Panc1 (cell line): Measurements from ENCODE around the gene FAM222B. TPM values are rescaled to one million over a fixed set of nuclear protein-coding genes. Genes with fewer than 3 reads are reported as not detected.

ENCODE experiments used
- ATAC-seq: fragments of 200-7000 bp; cut with Tn5 transposase; 2 replicates; pipeline ENCODE4 v1.9.1; 2020; ENCODE audit warnings: mild to moderate bottlenecking, moderate library complexity
- BruUV-seq: library from RNA; stranded (reverse); fragments of 400-500 nt; replicated peaks from 2 replicates; lab custom pipeline; 2021; lab: Mats Ljungman, UMichigan
- CTCF ChIA-PET: fragments of 300-600 bp; sonication (Branson Sonifier 250); formaldehyde crosslinking; loops from one replicate; lab custom pipeline; 2022; ENCODE audit warnings: antibody characterized with exemption; lab: Charles Lee
- POLR2A ChIA-PET: fragments of 300-600 bp; sonication (Branson Sonifier 250); formaldehyde crosslinking; loops from one replicate; lab custom pipeline; 2022; ENCODE audit warnings: antibody characterized with exemption; lab: Charles Lee
- DNase-seq: peaks from one replicate; pipeline ENCODE4 v3.0.0-alpha.2; 2010; ENCODE audit warnings: low read depth, low spot score
- H3K27ac ChIP-seq: 2 replicates; pipeline ENCODE4 v1.5.1; 2011; ENCODE audit warnings: mild to moderate bottlenecking, low read length, inconsistent platforms
- H3K27me3 ChIP-seq: fragments of 200-500 bp; sonication (Bioruptor generic); 2 replicates; pipeline ENCODE4 v1.6.0; 2014; ENCODE audit warnings: low read length, inconsistent platforms; ENCODE audit not compliant: control insufficient read depth, insufficient read depth
- H3K36me3 ChIP-seq: fragments of 200-500 bp; sonication (Bioruptor generic); 2 replicates; pipeline ENCODE4 v1.5.1; 2014; ENCODE audit warnings: inconsistent platforms, mild to moderate bottlenecking, low read length, moderate library complexity; ENCODE audit not compliant: control insufficient read depth, insufficient read depth
- H3K4me1 ChIP-seq: 2 replicates; pipeline ENCODE4 v1.5.1; 2011; ENCODE audit warnings: inconsistent platforms, mild to moderate bottlenecking, low read length, moderate library complexity; ENCODE audit not compliant: control insufficient read depth, insufficient read depth
- H3K4me3 ChIP-seq, 2 experiments: 2 replicates each; pipeline ENCODE4 v1.5.1; 2011 to 2012; ENCODE audit warnings: low read depth in 2 of 2, low read length in 2 of 2, mild to moderate bottlenecking in 2 of 2, inconsistent platforms in 1 of 2, moderate library complexity in 1 of 2
- H3K9me3 ChIP-seq: fragments of 200-500 bp; sonication (Bioruptor generic); 2 replicates; pipeline ENCODE4 v1.5.1; 2014; ENCODE audit warnings: low read depth, mild to moderate bottlenecking, inconsistent platforms, low read length, moderate library complexity; ENCODE audit not compliant: control insufficient read depth, insufficient read depth
- POLR2AphosphoS5 ChIP-seq: IDR thresholded peaks from 2 replicates; pipeline ENCODE4 v1.6.1; 2012; ENCODE audit warnings: mild to moderate bottlenecking, low read depth, low read length, moderate library complexity
- REST ChIP-seq, 2 experiments: IDR thresholded peaks; 2 replicates each; pipeline ENCODE4 v1.6.1; 2011 to 2012; ENCODE audit warnings: low read depth in 2 of 2, control low read depth in 1 of 2, low read length in 1 of 2, mild to moderate bottlenecking in 1 of 2, moderate library complexity in 1 of 2; ENCODE audit not compliant: insufficient read depth in 1 of 2
- SIN3A ChIP-seq: IDR thresholded peaks from 2 replicates; pipeline ENCODE4 v1.6.1; 2012; ENCODE audit warnings: low read depth, mild to moderate bottlenecking, low read length, moderate library complexity, borderline replicate concordance; ENCODE audit not compliant: insufficient read depth
- TCF7L2 ChIP-seq: IDR thresholded peaks from 2 replicates; pipeline ENCODE4 v1.6.1; 2011; ENCODE audit warnings: mild to moderate bottlenecking, low read depth, low read length, inconsistent platforms
- in situ Hi-C: cut with HindIII; loops from 2 replicates; pipeline ENCODE4 v1.10.0; 2016; ENCODE audit warnings: low sequenced_read_pairs, low pct_unique_long_range_greater_than_20kb
- intact Hi-C: fragments of 100-400 bp; cut with micrococcal nuclease; formaldehyde crosslinking; loops from one replicate; pipeline ENCODE4 v1.10.0; 2022; ENCODE audit not compliant: unreplicated experiment
- total RNA-seq: library from RNA; stranded (reverse); gene quantifications from one replicate; pipeline ENCODE4 v1.2.1, GENCODE V29; 2021; ENCODE audit not compliant: unreplicated experiment
- TF ChIP-seq, protein P1 (sequence below): fragments of 450-650 bp; IDR thresholded peaks from 2 replicates; pipeline ENCODE4 v1.5.1; 2017; ENCODE audit warnings: mild to moderate bottlenecking

Gene FAM222B
- total RNA-seq, 1 experiment from 2014 or later = 38.5 TPM

- Histone ChIP-seq H3K9me3 (no peaks in the 10 kb centered on the region), H3K4me1 (peaks cover 9% of the 10 kb centered on the region), H3K4me3 (no peak overlapping the region), H3K27ac (no peak overlapping the region), H3K27me3 (no peaks in the 10 kb centered on the region), H3K36me3 (peaks cover 3% of the 10 kb centered on the region; the same call in 1 of the 2 replicates)
- DNase-seq = no peak
- no TSS peak for BruUV-seq
- no peak for ATAC-seq
- POLR2A ChIA-PET = interaction anchor here (0.7 kb wide), 1 partner anchor 1314 kb away, joined by 7 read pairs; no protein-coding TSS in a partner anchor
- TF ChIP-seq SIN3A (no peak), REST (IDR thresholded peaks at IDR 0.05; ENCODE audit: insufficient read depth in 1 of 2, low read depth in 2 of 2, low read length in 1 of 2) (no peak), POLR2AphosphoS5 (no peak), TCF7L2 (no peak)
- TF ChIP-seq, protein P1, sequence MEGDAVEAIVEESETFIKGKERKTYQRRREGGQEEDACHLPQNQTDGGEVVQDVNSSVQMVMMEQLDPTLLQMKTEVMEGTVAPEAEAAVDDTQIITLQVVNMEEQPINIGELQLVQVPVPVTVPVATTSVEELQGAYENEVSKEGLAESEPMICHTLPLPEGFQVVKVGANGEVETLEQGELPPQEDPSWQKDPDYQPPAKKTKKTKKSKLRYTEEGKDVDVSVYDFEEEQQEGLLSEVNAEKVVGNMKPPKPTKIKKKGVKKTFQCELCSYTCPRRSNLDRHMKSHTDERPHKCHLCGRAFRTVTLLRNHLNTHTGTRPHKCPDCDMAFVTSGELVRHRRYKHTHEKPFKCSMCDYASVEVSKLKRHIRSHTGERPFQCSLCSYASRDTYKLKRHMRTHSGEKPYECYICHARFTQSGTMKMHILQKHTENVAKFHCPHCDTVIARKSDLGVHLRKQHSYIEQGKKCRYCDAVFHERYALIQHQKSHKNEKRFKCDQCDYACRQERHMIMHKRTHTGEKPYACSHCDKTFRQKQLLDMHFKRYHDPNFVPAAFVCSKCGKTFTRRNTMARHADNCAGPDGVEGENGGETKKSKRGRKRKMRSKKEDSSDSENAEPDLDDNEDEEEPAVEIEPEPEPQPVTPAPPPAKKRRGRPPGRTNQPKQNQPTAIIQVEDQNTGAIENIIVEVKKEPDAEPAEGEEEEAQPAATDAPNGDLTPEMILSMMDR = no peak
- CTCF ChIA-PET = no interaction called here
- in situ Hi-C loops = no loop called here
- intact Hi-C loops = no loop called here
Observed at GRCh38 chr17:28853295-28853694, 10.7 kb upstream of the FAM222B start.

DNA sequence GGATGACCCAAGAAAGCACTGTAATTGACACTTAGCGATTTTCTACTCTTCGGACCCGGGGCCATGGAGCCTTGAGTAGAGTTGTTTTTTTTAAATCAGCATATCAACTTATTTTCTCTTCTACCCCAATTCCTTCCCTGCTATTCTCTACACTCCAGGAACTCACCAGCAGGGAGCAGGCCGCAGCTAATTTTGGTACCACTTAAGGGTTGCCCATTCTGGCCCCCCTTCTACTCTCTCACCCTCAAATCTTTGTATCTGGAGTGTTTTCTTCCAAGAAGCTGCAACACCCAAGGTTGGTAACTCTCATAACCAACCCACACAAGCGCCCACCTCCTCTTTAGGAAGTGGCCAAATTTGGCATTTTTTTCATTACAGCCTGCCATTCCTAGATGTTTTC, 6.7 kb upstream of the FAM222B start:
- in situ Hi-C loops = no loop called here
- ChIA-PET POLR2A (interaction anchor here (0.6 kb wide), 1 partner anchor 39 kb away, joined by 4 read pairs; no protein-coding TSS in a partner anchor), CTCF (interaction anchor here (0.5 to 0.6 kb wide), 3 partner anchors 30 to 1975 kb away, joined by 4 to 8 read pairs (median 5); partner anchors contain the start of gene CRLF3)
- ATAC-seq (peak; percentile 67), DNase-seq (no peak)
- Histone ChIP-seq H3K27ac (no peak overlapping the region), H3K36me3 (no peaks in the 10 kb centered on the region), H3K9me3 (no peaks in the 10 kb centered on the region), H3K27me3 (no peaks in the 10 kb centered on the region), H3K4me1 (no peaks in the 10 kb centered on the region), H3K4me3 (no peak overlapping the region)
- intact Hi-C loops = loop anchor here (10.0 kb wide), 1 partner anchor 56 kb away; the partner anchor contains the start of gene DHRS13
- BruUV-seq = no TSS peak
- TF ChIP-seq, protein P1 = no peak
- TF ChIP-seq REST (IDR thresholded peaks at IDR 0.05; ENCODE audit: insufficient read depth in 1 of 2, low read depth in 2 of 2, low read length in 1 of 2) = no peak
- no peak for TF ChIP-seq SIN3A
- TF ChIP-seq TCF7L2 = no peak
- no peak for TF ChIP-seq POLR2AphosphoS5
